ENCODE results near the gene STK26.
"Not testable (repeated sequence)": the region's sequence is repeated elsewhere in the genome, so short reads cannot be mapped to it uniquely, and the experiment has no call there.

The STK26 gene

DNA sequence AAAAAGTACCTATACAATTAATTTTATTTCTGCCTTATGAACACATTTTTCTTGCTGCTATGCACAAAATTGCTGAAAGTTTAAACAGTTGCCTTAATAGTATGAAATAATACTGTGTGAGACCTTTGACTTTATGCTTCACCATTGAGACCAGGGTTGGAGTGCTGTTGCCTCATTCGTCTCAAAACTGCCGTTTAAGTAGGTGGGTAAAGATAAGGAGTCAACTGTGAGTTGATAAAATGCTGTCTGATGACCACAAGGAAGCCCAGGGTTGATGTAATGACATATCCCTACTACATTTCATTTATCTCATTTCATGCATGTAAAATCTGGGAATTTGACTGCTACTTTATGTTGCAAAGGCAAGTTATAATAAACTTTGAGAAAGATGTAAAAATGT is 23.4 kb downstream of the STK26 start:
- no peaks in the 10 kb centered on the region for H3K9me3 Mint-ChIP-seq
- ATAC-seq (replicated peaks) (no peak), DNase-seq (no peak)
- no peak overlapping the region for H3K4me3 Mint-ChIP-seq
- H3K4me1 Mint-ChIP-seq: peaks cover 11 to 17% of the 10 kb centered on the region in 2 donors
- H3K36me3 Mint-ChIP-seq: peaks cover 3 to 6% of the 10 kb centered on the region in 2 donors
- no peak overlapping the region for H3K27ac Mint-ChIP-seq
- H3K27me3 Mint-ChIP-seq: peaks cover 0 to 4% of the 10 kb centered on the region in 2 donors

DNA sequence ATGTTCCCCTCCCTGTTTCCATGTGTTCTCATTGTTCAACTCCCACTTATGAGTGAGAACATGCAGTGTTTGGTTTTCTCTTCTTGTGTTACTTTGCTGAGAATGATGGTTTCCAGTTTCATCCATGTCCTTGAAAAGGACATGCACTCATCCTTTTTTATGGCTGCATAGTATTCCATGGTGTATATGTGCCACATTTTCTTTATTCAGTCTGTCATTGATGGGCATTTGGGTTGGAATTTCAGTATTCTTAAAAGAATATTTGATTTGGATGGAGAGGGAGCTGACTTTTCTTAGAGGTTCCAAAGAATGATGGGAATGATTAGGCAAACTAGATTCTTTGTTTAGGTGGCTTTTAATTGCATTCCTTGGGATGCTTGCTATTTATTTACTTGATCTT is 28.7 kb downstream of the STK26 start:
- H3K36me3 Mint-ChIP-seq; H3K27ac Mint-ChIP-seq; H3K9me3 Mint-ChIP-seq; DNase-seq; H3K4me3 Mint-ChIP-seq; ATAC-seq (replicated peaks); H3K27me3 Mint-ChIP-seq: not testable (repeated sequence)
- H3K4me1 Mint-ChIP-seq: peaks cover 5 to 16% of the 10 kb centered on the region in 2 donors

DNA sequence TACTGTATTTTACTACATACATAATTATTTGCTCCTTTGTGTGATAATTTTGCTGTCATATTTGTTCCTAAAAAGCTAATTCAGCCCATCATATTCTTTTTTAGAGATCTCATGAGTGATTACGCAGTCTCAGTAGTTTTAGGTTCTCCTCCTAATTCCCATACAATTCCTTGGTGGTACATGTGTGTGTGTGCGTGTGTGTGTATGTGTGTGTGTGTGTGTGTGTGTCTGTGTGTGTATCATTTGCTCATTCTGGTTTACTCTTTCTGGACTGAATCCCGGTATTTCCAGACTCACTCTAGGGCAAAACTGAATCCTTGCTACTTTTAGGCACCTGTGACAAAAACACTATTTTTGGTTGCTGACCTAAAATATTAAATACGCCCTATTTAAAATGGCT is 34.9 kb downstream of the STK26 start:
- Mint-ChIP-seq H3K9me3 (no peaks in the 10 kb centered on the region), H3K27ac (no peak overlapping the region), H3K4me1 (peaks cover 11% of the 10 kb centered on the region in 2 donors), H3K36me3 (peaks cover 7 to 12% of the 10 kb centered on the region in 2 donors), H3K27me3 (peaks cover 0 to 4% of the 10 kb centered on the region in 2 donors), H3K4me3 (no peak overlapping the region)
- no peak for ATAC-seq (replicated peaks)
- no peak for DNase-seq

GRCh38 chrX:132058975-132059374 is 35.9 kb downstream of the STK26 start:
- no peak for ATAC-seq (replicated peaks)
- Mint-ChIP-seq H3K27me3 (peaks cover 0 to 4% of the 10 kb centered on the region in 2 donors), H3K9me3 (no peaks in the 10 kb centered on the region), H3K36me3 (peaks cover 7 to 12% of the 10 kb centered on the region in 2 donors), H3K4me1 (peaks cover 8 to 9% of the 10 kb centered on the region in 2 donors), H3K27ac (no peak overlapping the region), H3K4me3 (no peak overlapping the region)
- DNase-seq: no peak

- no peak overlapping the region for H3K27ac Mint-ChIP-seq
Measured at GRCh38 chrX:132059973-132060540, 37.0 kb downstream of the STK26 start.

GRCh38 chrX:132063334-132063733 is 40.2 kb downstream of the STK26 start:
- H3K4me1 Mint-ChIP-seq: peaks cover 8 to 9% of the 10 kb centered on the region in 2 donors
- no peak overlapping the region for H3K4me3 Mint-ChIP-seq

More at GRCh38 chrX:132059973-132060540, 37.0 kb downstream of the STK26 start:
- Mint-ChIP-seq H3K4me3 (no peak overlapping the region), H3K27me3 (peaks cover 0 to 4% of the 10 kb centered on the region in 2 donors), H3K4me1 (peaks cover 8 to 9% of the 10 kb centered on the region in 2 donors), H3K9me3 (no peaks in the 10 kb centered on the region), H3K36me3 (peaks cover 7 to 12% of the 10 kb centered on the region in 2 donors)
- DNase-seq (no peak), ATAC-seq (replicated peaks) (no peak)

GRCh38 chrX:132063862-132064261 is 40.8 kb downstream of the STK26 start:
- Mint-ChIP-seq H3K4me3 (no peak overlapping the region), H3K9me3 (no peaks in the 10 kb centered on the region), H3K36me3 (peaks cover 6 to 8% of the 10 kb centered on the region in 2 donors), H3K27me3 (peaks cover 0 to 4% of the 10 kb centered on the region in 2 donors), H3K4me1 (peaks cover 8 to 9% of the 10 kb centered on the region in 2 donors), H3K27ac (no peak overlapping the region)
- ATAC-seq (replicated peaks) (no peak), DNase-seq (no peak)

More at GRCh38 chrX:132063334-132063733, 40.2 kb downstream of the STK26 start:
- Mint-ChIP-seq H3K27me3 (peaks cover 0 to 4% of the 10 kb centered on the region in 2 donors), H3K27ac (no peak overlapping the region), H3K9me3 (no peaks in the 10 kb centered on the region), H3K36me3 (peaks cover 3 to 8% of the 10 kb centered on the region in 2 donors)
- DNase-seq: no peak
- no peak for ATAC-seq (replicated peaks)

DNA sequence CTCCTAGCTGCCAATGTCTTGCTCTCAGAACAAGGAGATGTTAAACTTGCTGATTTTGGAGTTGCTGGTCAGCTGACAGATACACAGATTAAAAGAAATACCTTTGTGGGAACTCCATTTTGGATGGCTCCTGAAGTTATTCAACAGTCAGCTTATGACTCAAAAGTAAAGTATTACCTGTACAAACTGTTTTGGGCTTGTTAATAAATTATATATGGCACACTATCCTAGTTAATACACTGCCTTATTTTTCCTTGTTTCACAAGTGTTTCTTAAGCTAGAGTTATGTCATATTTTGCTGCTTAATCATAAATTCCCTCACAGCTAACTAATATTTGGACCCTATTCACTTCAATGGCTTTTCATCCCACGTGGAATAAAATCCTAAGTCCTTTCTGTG is 45.3 kb downstream of the STK26 start:
- no peaks in the 10 kb centered on the region for H3K27me3 Mint-ChIP-seq
- H3K4me1 Mint-ChIP-seq: no peaks in the 10 kb centered on the region
- no peak overlapping the region for H3K4me3 Mint-ChIP-seq
- H3K36me3 Mint-ChIP-seq: peaks cover 3% of the 10 kb centered on the region in 2 donors
- ATAC-seq (replicated peaks): no peak
- no peak for DNase-seq
- no peaks in the 10 kb centered on the region for H3K9me3 Mint-ChIP-seq
- no peak overlapping the region for H3K27ac Mint-ChIP-seq

DNA sequence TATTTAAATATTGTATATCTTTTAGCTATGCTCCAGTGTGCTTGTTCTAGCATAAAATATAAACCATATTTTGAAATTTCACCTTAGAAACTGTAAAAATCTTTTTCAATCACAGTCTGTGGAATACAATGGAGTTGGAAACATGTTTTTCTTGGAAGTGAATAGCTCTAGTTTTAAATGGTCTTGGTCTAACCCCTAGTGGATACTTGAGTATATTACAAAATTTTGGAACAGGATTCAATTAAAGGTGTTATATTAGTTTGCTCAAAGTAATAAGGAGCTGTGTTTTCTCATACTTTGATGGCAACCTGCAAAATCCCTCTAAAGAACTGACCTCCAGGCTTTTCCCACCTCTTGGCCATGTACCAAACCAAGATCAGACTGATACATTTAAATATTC is 48.2 kb downstream of the STK26 start:
- no peaks in the 10 kb centered on the region for H3K27me3 Mint-ChIP-seq
- peaks cover 0 to 3% of the 10 kb centered on the region in 2 donors for H3K36me3 Mint-ChIP-seq
- no peak overlapping the region for H3K4me3 Mint-ChIP-seq
- no peak for ATAC-seq (replicated peaks)
- no peak for DNase-seq
- no peak overlapping the region for H3K27ac Mint-ChIP-seq
- H3K4me1 Mint-ChIP-seq: no peaks in the 10 kb centered on the region
- H3K9me3 Mint-ChIP-seq: no peaks in the 10 kb centered on the region

- ATAC-seq (replicated peaks): peak in 1 of 2 donors; percentile 33
- DNase-seq: no peak
- Mint-ChIP-seq H3K4me3 (no peak overlapping the region), H3K9me3 (no peaks in the 10 kb centered on the region), H3K27ac (no peak overlapping the region), H3K27me3 (peaks cover 0 to 7% of the 10 kb centered on the region in 2 donors), H3K4me1 (no peaks in the 10 kb centered on the region), H3K36me3 (peaks cover 0 to 4% of the 10 kb centered on the region in 2 donors)
Measured at GRCh38 chrX:132077414-132077813, 54.3 kb downstream of the STK26 start.

GRCh38 chrX:132077912-132078311 is 54.8 kb downstream of the STK26 start:
- peaks cover 0 to 4% of the 10 kb centered on the region in 2 donors for H3K36me3 Mint-ChIP-seq
- H3K9me3 Mint-ChIP-seq: no peaks in the 10 kb centered on the region
- no peak for ATAC-seq (replicated peaks)
- peaks cover 0 to 7% of the 10 kb centered on the region in 2 donors for H3K27me3 Mint-ChIP-seq
- no peak for DNase-seq
- no peaks in the 10 kb centered on the region for H3K4me1 Mint-ChIP-seq
- no peak overlapping the region for H3K4me3 Mint-ChIP-seq
- H3K27ac Mint-ChIP-seq: no peak overlapping the region

DNA sequence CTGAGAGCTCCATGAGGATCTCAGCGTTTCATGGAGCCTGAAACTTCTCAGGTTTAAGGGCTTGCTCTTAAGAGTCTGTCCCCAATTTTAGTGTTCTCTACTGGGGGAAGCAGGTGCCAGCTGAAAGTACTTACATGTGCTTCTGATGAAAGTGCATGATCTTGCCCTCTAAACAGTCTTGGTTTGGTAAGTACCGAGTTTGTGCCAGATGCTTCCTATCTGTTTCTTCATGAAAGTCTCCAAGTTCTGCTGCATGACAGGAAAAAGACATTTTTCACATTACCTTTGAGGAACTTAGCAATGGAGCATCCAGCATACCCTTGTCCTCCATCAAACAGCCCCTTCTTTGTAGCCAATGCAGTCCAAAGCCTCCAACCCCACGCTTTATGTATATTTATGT is 62.7 kb downstream of the STK26 start:
- no peak overlapping the region for H3K27ac Mint-ChIP-seq
- no peak overlapping the region for H3K4me3 Mint-ChIP-seq
- ATAC-seq (replicated peaks) (no peak), DNase-seq (no peak)
- peaks cover 0 to 5% of the 10 kb centered on the region in 2 donors for H3K4me1 Mint-ChIP-seq
- peaks cover 0 to 5% of the 10 kb centered on the region in 2 donors for H3K27me3 Mint-ChIP-seq
- no peaks in the 10 kb centered on the region for H3K36me3 Mint-ChIP-seq
- H3K9me3 Mint-ChIP-seq: no peaks in the 10 kb centered on the region

GRCh38 chrX:132086672-132087071 is 63.6 kb downstream of the STK26 start:
- Mint-ChIP-seq H3K36me3 (no peaks in the 10 kb centered on the region), H3K4me1 (peaks cover 0 to 5% of the 10 kb centered on the region in 2 donors), H3K27me3 (peaks cover 0 to 4% of the 10 kb centered on the region in 2 donors), H3K4me3 (no peak overlapping the region), H3K9me3 (no peaks in the 10 kb centered on the region), H3K27ac (no peak overlapping the region)
- DNase-seq (no peak), ATAC-seq (replicated peaks) (no peak)

GRCh38 chrX:132088864-132089263 is 65.8 kb downstream of the STK26 start:
- H3K27ac Mint-ChIP-seq: no peak overlapping the region
- DNase-seq (no peak), ATAC-seq (replicated peaks) (no peak)
- H3K4me3 Mint-ChIP-seq: no peak overlapping the region
- peaks cover 0 to 5% of the 10 kb centered on the region in 2 donors for H3K4me1 Mint-ChIP-seq
- H3K9me3 Mint-ChIP-seq: no peaks in the 10 kb centered on the region
- H3K27me3 Mint-ChIP-seq: peaks cover 0 to 8% of the 10 kb centered on the region in 2 donors
- H3K36me3 Mint-ChIP-seq: no peaks in the 10 kb centered on the region

DNA sequence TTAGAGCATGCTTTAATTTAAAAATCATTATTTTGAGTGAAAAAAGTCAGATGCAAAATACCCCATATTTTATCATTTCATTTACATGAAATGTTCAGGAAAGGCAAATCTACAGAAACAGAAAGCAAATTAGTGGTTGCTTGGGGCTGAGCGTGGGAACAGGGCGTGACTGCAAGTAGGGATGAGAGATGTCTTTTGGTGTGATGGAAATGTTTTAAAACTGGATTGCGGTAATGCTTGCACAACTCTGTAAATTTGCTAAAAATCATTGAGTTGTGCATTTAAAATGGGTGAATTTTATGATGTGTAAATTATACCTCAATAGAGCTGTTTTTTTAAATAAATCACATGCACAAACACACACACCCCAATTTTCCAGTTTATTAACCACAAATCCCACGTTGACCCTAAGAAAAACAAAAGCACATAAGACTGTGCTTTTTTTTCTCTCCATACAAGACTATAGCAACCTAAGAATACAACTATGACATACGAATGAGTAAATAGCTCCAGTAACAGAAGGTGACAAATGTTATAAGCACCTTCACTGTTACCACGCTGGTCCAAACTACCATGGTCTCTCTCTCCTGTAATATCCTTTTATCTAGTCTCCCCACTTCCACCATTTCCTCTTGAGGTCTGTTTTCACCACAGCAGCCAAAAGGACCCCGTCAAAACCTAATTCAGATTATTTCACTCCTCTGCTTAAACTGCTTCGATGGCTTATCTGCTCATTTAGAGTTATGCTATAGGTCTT is 67.5 kb downstream of the STK26 start:
- no peak overlapping the region for H3K4me3 Mint-ChIP-seq
- H3K9me3 Mint-ChIP-seq: no peaks in the 10 kb centered on the region
- H3K36me3 Mint-ChIP-seq: no peaks in the 10 kb centered on the region
- ATAC-seq (replicated peaks) (no peak), DNase-seq (no peak)
- peaks cover 0 to 8% of the 10 kb centered on the region in 2 donors for H3K27me3 Mint-ChIP-seq
- no peak overlapping the region for H3K27ac Mint-ChIP-seq
- H3K4me1 Mint-ChIP-seq: peaks cover 0 to 5% of the 10 kb centered on the region in 2 donors

All from stimulated activated naive B cell treated with anti-CD40 and anti-IgM and Interleukin-4, amounts not matched to agents 10 μg/mL and 1 μg/mL and 100 μg/mL, for 72 hours (primary cell).